K562 (cell line): ENCODE results near the gene DGKE. TPM values are rescaled to one million over a fixed set of nuclear protein-coding genes. Genes with fewer than 3 reads are reported as not detected.
A peak's percentile ranks its signal among the peaks of the same experiment; 100 is the strongest.

ENCODE experiments used
- CTBP1 ChIP-seq: fragments of 450-650 bp; IDR thresholded peaks from 2 replicates; pipeline ENCODE4 v1.6.1; 2016; ENCODE audit warnings: borderline replicate concordance
- E2F3 ChIP-seq: fragments of 250-450 bp; sonication (Bioruptor Pico); IDR thresholded peaks from 2 replicates; pipeline ENCODE4 v1.4.0; 2020; ENCODE audit warnings: mild to moderate bottlenecking
- EHMT2 ChIP-seq: fragments of 450-650 bp; IDR thresholded peaks from 2 replicates; pipeline ENCODE4 v1.6.1; 2018; ENCODE audit warnings: antibody characterized with exemption
- GATAD2A ChIP-seq: fragments of 450-650 bp; IDR thresholded peaks from 2 replicates; pipeline ENCODE4 v1.6.1; 2017
- KDM1A ChIP-seq, 2 experiments: fragments of 450-650 bp; IDR thresholded peaks; 2 replicates each; pipeline ENCODE4 v1.6.1; 2016; ENCODE audit warnings: mild to moderate bottlenecking in 2 of 2
- LEF1 ChIP-seq: fragments of 450-650 bp; IDR thresholded peaks from 2 replicates; pipeline ENCODE4 v1.6.1; 2016; ENCODE audit warnings: mild to moderate bottlenecking
- MEIS2 ChIP-seq: fragments of 450-650 bp; IDR thresholded peaks from 2 replicates; pipeline ENCODE4 v1.6.1; 2014; ENCODE audit warnings: mild to moderate bottlenecking; ENCODE audit not compliant: partially characterized antibody
- PHTF2 ChIP-seq: fragments of 250-450 bp; sonication (Bioruptor Pico); IDR thresholded peaks from 2 replicates; pipeline ENCODE4 v1.5.0; 2021; ENCODE audit warnings: mild to moderate bottlenecking
- PML ChIP-seq: IDR thresholded peaks from 2 replicates; pipeline ENCODE4 v1.6.1; 2012; ENCODE audit warnings: low read length, inconsistent platforms
- SMAD4 ChIP-seq: fragments of 250-450 bp; sonication (Bioruptor Pico); conservative IDR thresholded peaks from 2 replicates; pipeline ENCODE4 v1.8.0; 2021; ENCODE audit warnings: inconsistent platforms, mild to moderate bottlenecking, moderate library complexity
- SMARCA4 ChIP-seq: fragments of 450-650 bp; IDR thresholded peaks from 2 replicates; pipeline ENCODE4 v1.6.1; 2016
- TCF3 ChIP-seq: sonication (generic); formaldehyde crosslinking; IDR thresholded peaks from 2 replicates; pipeline ENCODE4 v1.4.0; 2020; ENCODE audit warnings: mild to moderate bottlenecking, missing genetic modification reagents
- TEAD4 ChIP-seq, 2 experiments: sonication (generic) in 1 of 2; formaldehyde crosslinking in 1 of 2; IDR thresholded peaks; 2 replicates each; pipeline versions ENCODE4 v1.6.1 to v1.8.0; 2012 to 2022; ENCODE audit warnings: borderline replicate concordance in 1 of 2, inconsistent platforms in 1 of 2, low read length in 1 of 2, mild to moderate bottlenecking in 1 of 2, missing genetic modification reagents in 1 of 2
- ZNF165 ChIP-seq: fragments of 250-450 bp; sonication (Bioruptor Pico); IDR thresholded peaks from 2 replicates; pipeline ENCODE4 v1.4.0; 2020; ENCODE audit warnings: borderline replicate concordance
- ZNF584 ChIP-seq: fragments of 200-800 bp; sonication (Bioruptor generic); IDR thresholded peaks from 2 replicates; pipeline ENCODE4 v1.6.1; 2016; ENCODE audit warnings: low read depth, mild to moderate bottlenecking, missing genetic modification characterization, missing compliant biosample characterization
- ZNF589 ChIP-seq: fragments of 200-800 bp; sonication (Bioruptor generic); IDR thresholded peaks from 2 replicates; pipeline ENCODE4 v1.6.1; 2016; ENCODE audit warnings: low read depth, missing genetic modification characterization, missing compliant biosample characterization
- ZNF707 ChIP-seq: fragments of 250-450 bp; sonication (Bioruptor Pico); conservative IDR thresholded peaks from 2 replicates; pipeline ENCODE4 v1.8.0; 2022; ENCODE audit warnings: inconsistent platforms, mild to moderate bottlenecking, moderate library complexity
- polyA plus RNA-seq, 8 experiments: library from polyadenylated mRNA; depleted of rRNA in 4 of 8; stranded (reverse) in 5 of 8; unstranded in 3 of 8; fragments of >200 nt; fragmentation: Nextera tagmentation in 2 of 8; fragmentation: Illumina TruSeq in 1 of 8; extraction: Ambion mirVana in 2 of 8; extraction: Trizol in 1 of 8; gene quantifications; 2 replicates each; pipeline versions ENCODE4 v1.2.1 to v1.2.3, GENCODE V29; 2011 to 2014; ENCODE audit warnings: inconsistent platforms in 1 of 8, missing spikeins in 1 of 8
- total RNA-seq, 7 experiments: library from RNA; depleted of rRNA in 6 of 7; stranded (reverse); fragments of >200 nt in 6 of 7; fragmentation: Illumina TruSeq in 2 of 7; extraction: Trizol in 2 of 7; gene quantifications; 2 replicates each; pipeline versions ENCODE4 v1.2.1 to v1.2.3, GENCODE V29; 2011 to 2021; ENCODE audit warnings: low replicate concordance in 1 of 7
- TF ChIP-seq, protein P1 (sequence below): sonication (generic); formaldehyde crosslinking; IDR thresholded peaks from 2 replicates; pipeline ENCODE4 v1.8.0; 2022; ENCODE audit warnings: mild to moderate bottlenecking, missing genetic modification reagents

DGKE gene
- total and polyA plus RNA-seq, 9 of the 15 experiments (the other 6 are each of a cell fraction or from before 2014, with no cell fraction given) = 1.3 to 9.9 (median 5.9) TPM

DNA sequence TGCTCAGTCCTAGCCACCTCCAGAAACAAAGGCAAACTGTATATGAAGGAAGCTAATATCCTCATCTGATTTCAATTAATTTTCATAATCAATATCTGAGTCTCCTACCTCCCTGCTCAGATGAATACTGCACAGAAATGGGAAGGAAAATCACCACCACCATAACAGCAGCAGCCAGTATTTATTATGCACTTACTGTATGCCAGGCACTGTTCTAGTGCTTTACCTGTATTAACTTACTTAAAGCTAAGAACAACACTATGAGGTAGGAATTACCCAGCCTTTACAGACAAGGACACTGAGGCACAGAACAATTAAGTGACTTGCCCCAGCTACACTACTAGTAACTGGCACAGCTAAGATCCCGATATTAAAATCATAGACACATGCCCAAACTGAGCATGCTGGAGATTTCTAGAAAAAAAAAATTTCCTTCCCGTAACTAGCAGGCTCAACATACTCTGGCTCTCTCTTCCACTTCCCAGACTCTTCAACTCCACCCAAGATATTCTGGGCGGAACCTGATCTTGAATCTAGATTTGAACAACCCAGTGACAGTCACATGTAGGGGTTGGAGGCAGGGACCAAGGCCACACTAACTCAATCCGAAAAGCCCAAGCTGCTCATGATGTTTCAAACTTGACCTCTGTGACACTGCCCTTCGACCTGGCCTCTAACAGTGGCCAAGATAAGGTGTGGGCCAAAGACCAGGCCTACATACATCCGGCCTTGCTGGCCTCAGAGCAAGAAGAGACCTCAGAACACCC, 76.0 kb downstream of the DGKE start (continued):
- TF ChIP-seq TEAD4 (IDR thresholded peaks at IDR 0.05; ENCODE audit: low read length) (peak; percentile 44; the same call in 1 of the 2 replicates), TEAD4 (CRISPR knock-in tag; IDR thresholded peaks at IDR 0.05; ENCODE audit: borderline replicate concordance) (no peak), ZNF165 (CRISPR knock-in tag) (peak; percentile 87; the same call in 1 of the 2 replicates), PML (no peak), SMARCA4 (peak; percentile 61), E2F3 (CRISPR knock-in tag) (no peak), ZNF589 (CRISPR knock-in tag) (peak; percentile 79), GATAD2A (peak; percentile 49; the same call in 1 of the 2 replicates), MEIS2 (peak; percentile 51), EHMT2 (peak; percentile 73; the same call in 1 of the 2 replicates), SMAD4 (peak; percentile 83), TCF3 (peak; percentile 56), ZNF707 (CRISPR knock-in tag) (0 out of 2 replicates have a peak, but pooled peaks have one; percentile 50), CTBP1 (peak; percentile 90), KDM1A (IDR thresholded peaks at IDR 0.05) (peak; percentile 89 to 91), LEF1 (peak; percentile 66), PHTF2 (0 out of 2 replicates have a peak, but pooled peaks have one; percentile 43), ZNF584 (CRISPR knock-in tag) (peak; percentile 70)
- TF ChIP-seq, protein P1, sequence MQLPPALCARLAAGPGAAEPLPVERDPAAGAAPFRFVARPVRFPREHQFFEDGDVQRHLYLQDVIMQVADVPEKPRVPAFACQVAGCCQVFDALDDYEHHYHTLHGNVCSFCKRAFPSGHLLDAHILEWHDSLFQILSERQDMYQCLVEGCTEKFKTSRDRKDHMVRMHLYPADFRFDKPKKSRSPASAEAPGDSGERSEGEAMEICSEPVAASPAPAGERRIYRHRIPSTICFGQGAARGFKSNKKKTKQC (CRISPR knock-in tag) = no peak
